Measurements from ENCODE around the gene UBE2R2. TPM values are rescaled to one million over a fixed set of nuclear protein-coding genes. Genes with fewer than 3 reads are reported as not detected.
"Not testable (repeated sequence)": the region's sequence is repeated elsewhere in the genome, so short reads cannot be mapped to it uniquely, and the experiment has no call there.

UBE2R2 gene
- total RNA-seq, 1 donor from 2014 or later = 90.1 TPM

DNA sequence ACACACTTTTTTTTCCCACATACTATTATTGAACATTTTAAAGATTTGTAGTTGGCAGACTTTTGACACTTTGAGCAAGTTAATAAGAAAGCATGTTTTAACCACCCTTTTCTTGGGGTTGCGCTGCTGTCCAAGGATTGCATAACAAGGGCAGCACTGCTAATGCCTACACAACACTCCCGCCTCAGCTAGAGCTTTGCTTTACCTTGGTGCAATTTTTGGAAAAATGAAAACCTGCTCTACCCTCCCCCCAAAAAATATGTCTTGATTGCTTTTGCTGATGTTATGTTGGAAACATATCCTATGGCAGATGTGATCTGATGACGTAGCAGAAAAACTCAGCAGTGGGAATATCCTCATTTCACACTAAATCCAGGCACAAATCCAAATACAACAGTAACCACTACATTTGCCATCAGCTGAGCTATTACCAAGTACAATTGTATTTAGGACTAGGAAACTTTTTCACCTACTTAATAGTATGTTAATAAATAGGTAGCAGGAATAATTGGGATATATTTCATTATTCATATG lies 51.5 kb downstream of the UBE2R2 start:
- H3K9me3 Mint-ChIP-seq (ENCODE audit: unreplicated experiment) = peaks cover 5% of the 10 kb centered on the region
- DNase-seq = no peak
- peaks cover 5% of the 10 kb centered on the region for H3K27me3 Mint-ChIP-seq (ENCODE audit: unreplicated experiment)
- no peak overlapping the region for H3K27ac Mint-ChIP-seq (ENCODE audit: unreplicated experiment)
- H3K4me1 Mint-ChIP-seq (ENCODE audit: low read depth, unreplicated experiment) = peaks cover 10% of the 10 kb centered on the region
- H3K4me3 Mint-ChIP-seq (ENCODE audit: unreplicated experiment) = no peak overlapping the region
- TF ChIP-seq, protein P1, sequence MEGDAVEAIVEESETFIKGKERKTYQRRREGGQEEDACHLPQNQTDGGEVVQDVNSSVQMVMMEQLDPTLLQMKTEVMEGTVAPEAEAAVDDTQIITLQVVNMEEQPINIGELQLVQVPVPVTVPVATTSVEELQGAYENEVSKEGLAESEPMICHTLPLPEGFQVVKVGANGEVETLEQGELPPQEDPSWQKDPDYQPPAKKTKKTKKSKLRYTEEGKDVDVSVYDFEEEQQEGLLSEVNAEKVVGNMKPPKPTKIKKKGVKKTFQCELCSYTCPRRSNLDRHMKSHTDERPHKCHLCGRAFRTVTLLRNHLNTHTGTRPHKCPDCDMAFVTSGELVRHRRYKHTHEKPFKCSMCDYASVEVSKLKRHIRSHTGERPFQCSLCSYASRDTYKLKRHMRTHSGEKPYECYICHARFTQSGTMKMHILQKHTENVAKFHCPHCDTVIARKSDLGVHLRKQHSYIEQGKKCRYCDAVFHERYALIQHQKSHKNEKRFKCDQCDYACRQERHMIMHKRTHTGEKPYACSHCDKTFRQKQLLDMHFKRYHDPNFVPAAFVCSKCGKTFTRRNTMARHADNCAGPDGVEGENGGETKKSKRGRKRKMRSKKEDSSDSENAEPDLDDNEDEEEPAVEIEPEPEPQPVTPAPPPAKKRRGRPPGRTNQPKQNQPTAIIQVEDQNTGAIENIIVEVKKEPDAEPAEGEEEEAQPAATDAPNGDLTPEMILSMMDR (IDR thresholded peaks at IDR 0.05; ENCODE audit: partially characterized antibody, unreplicated experiment) = no peak
- H3K36me3 Mint-ChIP-seq (ENCODE audit: unreplicated experiment) = no peaks in the 10 kb centered on the region

DNA sequence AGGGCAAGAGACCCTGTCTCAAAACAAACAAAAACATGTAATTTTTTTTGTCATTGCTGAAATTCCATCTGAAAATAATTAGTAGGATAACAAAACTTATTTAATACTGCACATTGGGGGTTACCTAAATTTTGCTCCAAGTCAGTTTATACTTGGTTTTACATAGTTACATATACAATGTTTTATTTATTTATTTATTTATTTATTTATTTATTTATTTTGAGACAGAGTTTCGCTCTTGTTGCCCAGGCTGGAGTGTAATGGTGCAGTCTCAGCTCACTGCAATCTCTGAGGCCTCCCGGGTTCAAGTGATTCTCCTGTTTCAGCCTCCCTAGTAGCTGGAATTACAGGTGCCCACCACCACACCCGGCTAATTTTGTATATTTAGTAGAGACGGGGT lies 52.3 kb downstream of the UBE2R2 start:
- not testable (repeated sequence) for DNase-seq; H3K27ac Mint-ChIP-seq (ENCODE audit: unreplicated experiment); H3K9me3 Mint-ChIP-seq (ENCODE audit: unreplicated experiment); H3K4me3 Mint-ChIP-seq (ENCODE audit: unreplicated experiment); H3K27me3 Mint-ChIP-seq (ENCODE audit: unreplicated experiment); H3K36me3 Mint-ChIP-seq (ENCODE audit: unreplicated experiment)
- peaks cover 10% of the 10 kb centered on the region for H3K4me1 Mint-ChIP-seq (ENCODE audit: low read depth, unreplicated experiment)

DNA sequence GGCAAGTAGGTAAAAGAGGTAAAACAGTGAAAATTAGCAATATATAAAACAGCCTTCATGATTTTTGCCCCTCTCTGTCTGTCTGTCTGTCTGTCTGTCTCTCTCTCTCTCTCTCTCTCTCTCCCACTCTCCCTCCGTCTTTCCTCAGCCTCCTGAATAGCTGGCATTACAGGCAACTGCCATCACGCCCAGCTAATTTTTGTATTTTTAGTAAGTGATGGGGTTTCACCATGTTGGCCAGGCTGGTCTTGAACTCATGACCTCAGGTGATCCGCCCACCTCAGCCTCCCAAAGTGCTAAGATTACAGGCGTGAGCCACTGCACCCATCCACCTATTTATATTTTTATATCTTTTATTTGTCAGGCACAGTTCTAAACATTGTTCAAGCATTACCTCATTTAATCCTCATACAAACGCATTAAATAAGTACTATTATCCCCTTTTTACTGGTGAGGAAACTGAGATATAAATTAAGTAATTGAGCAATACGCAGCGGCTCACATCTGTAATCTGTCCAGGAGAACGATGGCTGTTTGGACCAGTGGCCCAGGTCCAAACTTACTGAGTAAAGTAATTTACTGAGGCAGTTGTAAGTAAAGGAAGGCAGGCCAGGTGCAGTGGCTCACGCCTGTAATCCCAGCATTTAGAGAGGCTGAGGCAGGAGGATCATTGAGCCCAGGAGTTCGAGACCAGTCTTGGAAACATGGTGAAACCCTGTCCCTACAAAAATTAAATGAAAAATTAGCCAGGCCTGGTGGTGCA lies 60.9 kb downstream of the UBE2R2 start:
- TF ChIP-seq, protein P1 (IDR thresholded peaks at IDR 0.05; ENCODE audit: partially characterized antibody, unreplicated experiment) = no peak
- H3K4me3 Mint-ChIP-seq (ENCODE audit: unreplicated experiment) = no peak overlapping the region
- H3K4me1 Mint-ChIP-seq (ENCODE audit: low read depth, unreplicated experiment) = peaks cover 12% of the 10 kb centered on the region
- H3K27ac Mint-ChIP-seq (ENCODE audit: unreplicated experiment) = no peak overlapping the region
- H3K36me3 Mint-ChIP-seq (ENCODE audit: unreplicated experiment) = no peaks in the 10 kb centered on the region
- H3K27me3 Mint-ChIP-seq (ENCODE audit: unreplicated experiment) = peaks cover 3% of the 10 kb centered on the region
- no peak for DNase-seq
- H3K9me3 Mint-ChIP-seq (ENCODE audit: unreplicated experiment) = peaks cover 8% of the 10 kb centered on the region

DNA sequence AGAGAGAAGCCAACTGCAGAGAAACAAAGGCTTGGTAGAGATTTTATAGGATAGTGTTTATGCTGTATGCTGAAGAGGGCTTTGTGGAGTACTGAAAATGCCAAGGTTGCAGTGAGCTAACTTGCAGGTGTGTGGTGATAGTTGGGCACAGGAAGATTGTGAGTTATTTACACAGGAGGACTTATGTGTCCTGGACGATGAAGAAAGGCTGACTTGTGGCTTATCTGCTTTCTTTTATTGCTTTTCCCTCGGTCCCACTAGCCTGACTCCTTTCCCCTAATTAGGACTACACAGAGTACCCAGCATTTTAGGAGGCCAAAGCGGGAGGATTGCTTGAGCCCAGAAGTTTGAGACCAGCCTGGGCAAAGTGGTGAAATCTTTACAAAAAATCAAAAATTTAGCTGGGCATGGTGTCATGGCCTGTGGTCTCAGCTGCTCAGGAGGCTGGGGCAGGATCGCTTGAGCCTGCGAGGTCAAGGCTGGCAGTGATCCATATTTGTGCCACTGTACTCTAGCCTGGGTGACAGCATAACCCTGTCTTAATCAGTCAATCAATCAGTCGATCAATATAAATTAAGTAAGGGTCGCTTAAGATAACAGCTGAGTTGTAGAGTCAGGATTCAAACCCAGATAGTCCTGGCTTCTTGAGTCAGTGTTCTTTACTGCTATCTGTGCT lies 61.9 kb downstream of the UBE2R2 start:
- DNase-seq = no peak
- no peak overlapping the region for H3K27ac Mint-ChIP-seq (ENCODE audit: unreplicated experiment)
- TF ChIP-seq, protein P1 (IDR thresholded peaks at IDR 0.05; ENCODE audit: partially characterized antibody, unreplicated experiment) = no peak
- peaks cover 12% of the 10 kb centered on the region for H3K4me1 Mint-ChIP-seq (ENCODE audit: low read depth, unreplicated experiment)
- no peak overlapping the region for H3K4me3 Mint-ChIP-seq (ENCODE audit: unreplicated experiment)
- H3K36me3 Mint-ChIP-seq (ENCODE audit: unreplicated experiment) = no peaks in the 10 kb centered on the region
- peaks cover 3% of the 10 kb centered on the region for H3K27me3 Mint-ChIP-seq (ENCODE audit: unreplicated experiment)
- peaks cover 8% of the 10 kb centered on the region for H3K9me3 Mint-ChIP-seq (ENCODE audit: unreplicated experiment)

DNA sequence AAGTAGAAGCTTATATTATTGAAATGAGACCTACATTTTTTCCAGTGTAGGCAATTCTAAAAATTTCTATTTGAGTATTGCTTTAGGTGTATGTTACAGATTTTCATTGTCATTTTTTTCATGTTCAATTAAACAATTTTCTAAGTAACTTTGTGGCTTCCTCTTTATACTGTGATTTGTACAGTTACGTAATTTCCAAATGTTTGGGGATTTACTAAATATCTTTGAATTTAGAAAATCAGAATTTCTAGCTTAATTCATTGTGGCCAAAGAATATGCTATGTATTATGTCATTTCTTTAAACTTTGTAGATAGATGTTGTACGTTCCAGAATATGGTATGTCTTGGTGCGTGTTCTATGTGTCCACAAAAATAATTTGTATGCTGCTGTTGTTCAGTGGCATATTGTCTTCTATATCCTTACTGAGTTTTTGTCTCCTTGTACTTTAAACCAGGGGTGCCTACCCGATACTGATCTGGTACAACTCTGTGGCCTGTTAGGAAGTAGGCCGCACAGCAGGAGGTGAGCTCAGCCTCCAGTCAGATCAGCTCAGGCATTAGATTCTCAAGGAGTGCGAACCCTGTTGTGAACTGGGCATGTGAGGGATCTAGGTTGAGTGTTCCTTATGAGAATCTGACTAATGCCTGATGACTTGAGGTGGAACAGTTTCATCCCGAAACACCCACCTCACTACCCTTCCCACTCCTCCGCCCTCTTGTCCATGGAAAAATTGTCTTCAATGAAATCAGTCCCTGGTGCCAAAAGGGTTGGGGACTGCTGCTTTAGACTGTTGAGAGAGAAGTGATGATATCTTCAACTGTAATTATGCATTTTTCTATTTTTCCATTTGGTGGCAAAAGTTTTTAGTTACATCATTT lies 63.5 kb downstream of the UBE2R2 start:
- peaks cover 8% of the 10 kb centered on the region for H3K9me3 Mint-ChIP-seq (ENCODE audit: unreplicated experiment)
- TF ChIP-seq, protein P1 (IDR thresholded peaks at IDR 0.05; ENCODE audit: partially characterized antibody, unreplicated experiment) = no peak
- peaks cover 3% of the 10 kb centered on the region for H3K27me3 Mint-ChIP-seq (ENCODE audit: unreplicated experiment)
- peak overlapping the region; percentile 22 for H3K27ac Mint-ChIP-seq (ENCODE audit: unreplicated experiment)
- H3K4me3 Mint-ChIP-seq (ENCODE audit: unreplicated experiment) = no peak overlapping the region
- no peaks in the 10 kb centered on the region for H3K36me3 Mint-ChIP-seq (ENCODE audit: unreplicated experiment)
- DNase-seq = no peak
- H3K4me1 Mint-ChIP-seq (ENCODE audit: low read depth, unreplicated experiment) = peaks cover 19% of the 10 kb centered on the region
